SU-DHL-6 (cell line): ENCODE measurements around the gene CDC42.
"Not testable (repeated sequence)": the region's sequence is repeated elsewhere in the genome, so short reads cannot be mapped to it uniquely, and the experiment has no call there.

ENCODE experiments used
- H2AFZ ChIP-seq: fragments of 200-600 bp; sonication (generic); 2 replicates; pipeline ENCODE4 v1.6.1; 2014; ENCODE audit warnings: low read depth, mild to moderate bottlenecking, moderate library complexity, mixed read lengths, antibody characterized with exemption, low read length; ENCODE audit not compliant: severe bottlenecking
- H3F3A ChIP-seq: fragments of 200-600 bp; shearing (Covaris generic); 2 replicates; pipeline ENCODE4 v1.6.0; 2016; ENCODE audit warnings: antibody characterized with exemption, mild to moderate bottlenecking; ENCODE audit not compliant: insufficient read depth
- H3K27ac ChIP-seq: fragments of 200-600 bp; sonication (generic); 2 replicates; pipeline ENCODE4 v1.5.1; 2016; ENCODE audit warnings: low read depth, mild to moderate bottlenecking, low read length, moderate library complexity, mixed read lengths
- H3K27me3 ChIP-seq: fragments of 200-600 bp; sonication (generic), shearing (Covaris generic); 2 replicates; pipeline ENCODE4 v1.6.0; 2014; ENCODE audit warnings: mild to moderate bottlenecking, low read length
- H3K36me3 ChIP-seq: fragments of 200-600 bp; sonication (generic); 2 replicates; pipeline ENCODE4 v1.6.1; 2014; ENCODE audit warnings: mild to moderate bottlenecking, low read length, mixed read lengths
- H3K4me2 ChIP-seq: fragments of 300-600, 200-600 bp; shearing (Covaris generic), sonication (generic); 2 replicates; pipeline ENCODE4 v1.6.0; 2014; ENCODE audit warnings: low read length, low read depth, mild to moderate bottlenecking; ENCODE audit not compliant: poor library complexity, severe bottlenecking
- H3K4me3 ChIP-seq: fragments of 200-600 bp; sonication (generic); 2 replicates; pipeline ENCODE4 v1.5.1; 2014; ENCODE audit warnings: antibody characterized with exemption, low read length, mild to moderate bottlenecking, mixed read lengths; ENCODE audit not compliant: insufficient read depth, poor library complexity, severe bottlenecking
- H3K79me2 ChIP-seq: fragments of 200-600 bp; sonication (generic); 2 replicates; pipeline ENCODE4 v1.6.1; 2014; ENCODE audit warnings: mild to moderate bottlenecking, low read length, moderate library complexity; ENCODE audit not compliant: insufficient read depth
- H3K9ac ChIP-seq: fragments of 200-600 bp; sonication (generic); 2 replicates; pipeline ENCODE4 v1.7.0; 2014; ENCODE audit warnings: mild to moderate bottlenecking, low read length
- H3K9me2 ChIP-seq: fragments of 200-600 bp; sonication (generic); replicated peaks from 2 replicates; pipeline ENCODE4 v1.6.1; 2014; ENCODE audit warnings: low read length; ENCODE audit not compliant: insufficient read depth
- H3K9me3 ChIP-seq: fragments of 200-600 bp; sonication (generic); 2 replicates; pipeline ENCODE4 v1.6.1; 2014; ENCODE audit warnings: low read length, mixed read lengths; ENCODE audit not compliant: insufficient read depth
- H4K20me1 ChIP-seq: fragments of 200-600 bp; sonication (generic); 2 replicates; pipeline ENCODE4 v1.6.1; 2014; ENCODE audit warnings: low read depth, mild to moderate bottlenecking, antibody characterized with exemption, low read length, moderate library complexity, mixed read lengths
- CTCF ChIP-seq: fragments of 200-600 bp; sonication (generic); IDR thresholded peaks from one replicate; pipeline ENCODE4 v1.5.1; 2017; ENCODE audit warnings: antibody characterized with exemption, mild to moderate bottlenecking, low read length, moderate library complexity; ENCODE audit not compliant: insufficient read depth, poor library complexity, severe bottlenecking
- EZH2phosphoT487 ChIP-seq: fragments of 200-600 bp; sonication (generic), shearing (Covaris generic); conservative IDR thresholded peaks from 2 replicates; pipeline ENCODE4 v1.6.1; 2018; ENCODE audit warnings: mild to moderate bottlenecking, antibody characterized with exemption, low read length, moderate library complexity, mixed read lengths

CDC42 gene

GRCh38 chr1:22030057-22030456 is 22.5 kb upstream of the CDC42 start:
- Histone ChIP-seq H2AFZ (no peak overlapping the region), H3K79me2 (peaks cover 9% of the 10 kb centered on the region; the same call in 1 of the 2 replicates), H3F3A (no peaks in the 10 kb centered on the region), H3K9me2 (no peaks in the 10 kb centered on the region), H4K20me1 (no peaks in the 10 kb centered on the region), H3K27me3 (no peaks in the 10 kb centered on the region), H3K9me3 (no peaks in the 10 kb centered on the region), H3K9ac (no peak overlapping the region), H3K4me3 (no peak overlapping the region), H3K36me3 (no peaks in the 10 kb centered on the region), H3K4me2 (no peak overlapping the region), H3K27ac (no peak overlapping the region)
- no peak for TF ChIP-seq EZH2phosphoT487
- no peak for TF ChIP-seq CTCF

GRCh38 chr1:22030473-22030872 is 22.0 kb upstream of the CDC42 start:
- Histone ChIP-seq H3K4me2 (no peak overlapping the region), H4K20me1 (no peaks in the 10 kb centered on the region), H3K9me3 (no peaks in the 10 kb centered on the region), H3K27me3 (no peaks in the 10 kb centered on the region), H3K36me3 (no peaks in the 10 kb centered on the region), H3F3A (no peaks in the 10 kb centered on the region), H3K9ac (no peak overlapping the region), H3K79me2 (peaks cover 9% of the 10 kb centered on the region; the same call in 1 of the 2 replicates), H3K9me2 (no peaks in the 10 kb centered on the region), H3K27ac (no peak overlapping the region), H3K4me3 (no peak overlapping the region), H2AFZ (no peak overlapping the region)
- TF ChIP-seq EZH2phosphoT487 (no peak), CTCF (no peak)

GRCh38 chr1:22031214-22031962 is 21.1 kb upstream of the CDC42 start:
- peaks cover 3% of the 10 kb centered on the region; the same call in 1 of the 2 replicates for H3K79me2 ChIP-seq
- H4K20me1 ChIP-seq = no peaks in the 10 kb centered on the region
- H3K4me2 ChIP-seq = no peak overlapping the region
- H3K9ac ChIP-seq = no peak overlapping the region
- no peaks in the 10 kb centered on the region for H3K9me3 ChIP-seq
- no peak overlapping the region for H3K4me3 ChIP-seq
- H3K27me3 ChIP-seq = no peaks in the 10 kb centered on the region
- no peaks in the 10 kb centered on the region for H3F3A ChIP-seq
- H3K27ac ChIP-seq = no peak overlapping the region
- H3K9me2 ChIP-seq = no peaks in the 10 kb centered on the region
- no peak for TF ChIP-seq CTCF
- no peak for TF ChIP-seq EZH2phosphoT487
- H2AFZ ChIP-seq = no peak overlapping the region
- H3K36me3 ChIP-seq = no peaks in the 10 kb centered on the region

GRCh38 chr1:22034834-22035233 is 17.7 kb upstream of the CDC42 start:
- H3K9me3 ChIP-seq, H3K9me2 ChIP-seq, H2AFZ ChIP-seq: not testable (repeated sequence)

More at GRCh38 chr1:22034834-22035233, 17.7 kb upstream of the CDC42 start:
- H3F3A ChIP-seq, H3K27ac ChIP-seq, H3K27me3 ChIP-seq, H3K36me3 ChIP-seq, H3K4me3 ChIP-seq, H4K20me1 ChIP-seq, H3K4me2 ChIP-seq, H3K9ac ChIP-seq, H3K79me2 ChIP-seq: not testable (repeated sequence)
